Panc1 (cell line): Measurements from ENCODE around the gene TSC22D4. TPM values are rescaled to one million over a fixed set of nuclear protein-coding genes. Genes with fewer than 3 reads are reported as not detected.

Experiments used
- ATAC-seq: fragments of 200-7000 bp; cut with Tn5 transposase; 2 replicates; pipeline ENCODE4 v1.9.1; 2020; ENCODE audit warnings: mild to moderate bottlenecking, moderate library complexity
- BruUV-seq: library from RNA; stranded (reverse); fragments of 400-500 nt; replicated peaks from 2 replicates; lab custom pipeline; 2021; lab: Mats Ljungman, UMichigan
- CTCF ChIA-PET: fragments of 300-600 bp; sonication (Branson Sonifier 250); formaldehyde crosslinking; loops from one replicate; lab custom pipeline; 2022; ENCODE audit warnings: antibody characterized with exemption; lab: Charles Lee
- POLR2A ChIA-PET: fragments of 300-600 bp; sonication (Branson Sonifier 250); formaldehyde crosslinking; loops from one replicate; lab custom pipeline; 2022; ENCODE audit warnings: antibody characterized with exemption; lab: Charles Lee
- DNase-seq: peaks from one replicate; pipeline ENCODE4 v3.0.0-alpha.2; 2010; ENCODE audit warnings: low read depth, low spot score
- H3K27ac ChIP-seq: 2 replicates; pipeline ENCODE4 v1.5.1; 2011; ENCODE audit warnings: mild to moderate bottlenecking, low read length, inconsistent platforms
- H3K27me3 ChIP-seq: fragments of 200-500 bp; sonication (Bioruptor generic); 2 replicates; pipeline ENCODE4 v1.6.0; 2014; ENCODE audit warnings: low read length, inconsistent platforms; ENCODE audit not compliant: control insufficient read depth, insufficient read depth
- H3K36me3 ChIP-seq: fragments of 200-500 bp; sonication (Bioruptor generic); 2 replicates; pipeline ENCODE4 v1.5.1; 2014; ENCODE audit warnings: inconsistent platforms, mild to moderate bottlenecking, low read length, moderate library complexity; ENCODE audit not compliant: control insufficient read depth, insufficient read depth
- H3K4me1 ChIP-seq: 2 replicates; pipeline ENCODE4 v1.5.1; 2011; ENCODE audit warnings: inconsistent platforms, mild to moderate bottlenecking, low read length, moderate library complexity; ENCODE audit not compliant: control insufficient read depth, insufficient read depth
- H3K4me3 ChIP-seq, 2 experiments: 2 replicates each; pipeline ENCODE4 v1.5.1; 2011 to 2012; ENCODE audit warnings: low read depth in 2 of 2, low read length in 2 of 2, mild to moderate bottlenecking in 2 of 2, inconsistent platforms in 1 of 2, moderate library complexity in 1 of 2
- H3K9me3 ChIP-seq: fragments of 200-500 bp; sonication (Bioruptor generic); 2 replicates; pipeline ENCODE4 v1.5.1; 2014; ENCODE audit warnings: low read depth, mild to moderate bottlenecking, inconsistent platforms, low read length, moderate library complexity; ENCODE audit not compliant: control insufficient read depth, insufficient read depth
- POLR2AphosphoS5 ChIP-seq: IDR thresholded peaks from 2 replicates; pipeline ENCODE4 v1.6.1; 2012; ENCODE audit warnings: mild to moderate bottlenecking, low read depth, low read length, moderate library complexity
- SIN3A ChIP-seq: IDR thresholded peaks from 2 replicates; pipeline ENCODE4 v1.6.1; 2012; ENCODE audit warnings: low read depth, mild to moderate bottlenecking, low read length, moderate library complexity, borderline replicate concordance; ENCODE audit not compliant: insufficient read depth
- TCF7L2 ChIP-seq: IDR thresholded peaks from 2 replicates; pipeline ENCODE4 v1.6.1; 2011; ENCODE audit warnings: mild to moderate bottlenecking, low read depth, low read length, inconsistent platforms
- in situ Hi-C: cut with HindIII; loops from 2 replicates; pipeline ENCODE4 v1.10.0; 2016; ENCODE audit warnings: low sequenced_read_pairs, low pct_unique_long_range_greater_than_20kb
- intact Hi-C: fragments of 100-400 bp; cut with micrococcal nuclease; formaldehyde crosslinking; loops from one replicate; pipeline ENCODE4 v1.10.0; 2022; ENCODE audit not compliant: unreplicated experiment
- total RNA-seq: library from RNA; stranded (reverse); gene quantifications from one replicate; pipeline ENCODE4 v1.2.1, GENCODE V29; 2021; ENCODE audit not compliant: unreplicated experiment
- TF ChIP-seq, protein P1 (sequence below): fragments of 450-650 bp; IDR thresholded peaks from 2 replicates; pipeline ENCODE4 v1.5.1; 2017; ENCODE audit warnings: mild to moderate bottlenecking
- TF ChIP-seq, protein P2 (sequence below), 2 experiments: IDR thresholded peaks; 2 replicates each; pipeline ENCODE4 v1.6.1; 2011 to 2012; ENCODE audit warnings: low read depth in 2 of 2, control low read depth in 1 of 2, low read length in 1 of 2, mild to moderate bottlenecking in 1 of 2, moderate library complexity in 1 of 2; ENCODE audit not compliant: insufficient read depth in 1 of 2

Gene TSC22D4
- total RNA-seq, 1 experiment from 2014 or later, result 82.6 TPM

DNA sequence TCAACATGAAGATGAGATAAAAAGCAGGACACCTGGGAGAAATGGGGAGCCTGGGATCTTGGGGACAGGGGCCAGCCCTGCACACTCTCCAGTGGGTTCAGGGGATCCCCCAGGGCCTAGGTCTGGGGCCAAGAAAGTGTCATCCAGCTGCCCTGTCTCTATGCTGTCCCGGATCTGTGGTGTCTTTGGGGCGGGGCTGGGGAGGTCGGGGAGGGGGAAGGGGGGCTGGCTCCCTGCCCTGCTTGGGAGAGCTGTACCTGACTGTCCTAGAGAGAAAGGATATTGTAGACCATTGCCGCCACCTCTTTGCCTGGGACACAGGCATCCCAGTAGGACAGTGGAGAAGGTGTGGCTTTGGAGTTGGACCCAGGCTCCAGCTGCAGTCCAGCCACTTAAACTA is 8.0 kb downstream of the TSC22D4 start:
- intact Hi-C loops (no loop called here), in situ Hi-C loops (no loop called here)
- no peaks in the 10 kb centered on the region for H3K36me3 ChIP-seq
- BruUV-seq, result no TSS peak
- POLR2A ChIA-PET, result no interaction called here
- DNase-seq (no peak), ATAC-seq (no peak)
- CTCF ChIA-PET, result interaction anchor here (0.7 to 1.7 kb wide), 2 partner anchors 9 to 168 kb away, joined by 3 to 8 read pairs; no protein-coding TSS in a partner anchor
- no peak overlapping the region for H3K27ac ChIP-seq
- no peak overlapping the region for H3K4me3 ChIP-seq
- no peaks in the 10 kb centered on the region for H3K27me3 ChIP-seq
- TF ChIP-seq TCF7L2 (no peak), POLR2AphosphoS5 (no peak), SIN3A (no peak)
- TF ChIP-seq, protein P1, sequence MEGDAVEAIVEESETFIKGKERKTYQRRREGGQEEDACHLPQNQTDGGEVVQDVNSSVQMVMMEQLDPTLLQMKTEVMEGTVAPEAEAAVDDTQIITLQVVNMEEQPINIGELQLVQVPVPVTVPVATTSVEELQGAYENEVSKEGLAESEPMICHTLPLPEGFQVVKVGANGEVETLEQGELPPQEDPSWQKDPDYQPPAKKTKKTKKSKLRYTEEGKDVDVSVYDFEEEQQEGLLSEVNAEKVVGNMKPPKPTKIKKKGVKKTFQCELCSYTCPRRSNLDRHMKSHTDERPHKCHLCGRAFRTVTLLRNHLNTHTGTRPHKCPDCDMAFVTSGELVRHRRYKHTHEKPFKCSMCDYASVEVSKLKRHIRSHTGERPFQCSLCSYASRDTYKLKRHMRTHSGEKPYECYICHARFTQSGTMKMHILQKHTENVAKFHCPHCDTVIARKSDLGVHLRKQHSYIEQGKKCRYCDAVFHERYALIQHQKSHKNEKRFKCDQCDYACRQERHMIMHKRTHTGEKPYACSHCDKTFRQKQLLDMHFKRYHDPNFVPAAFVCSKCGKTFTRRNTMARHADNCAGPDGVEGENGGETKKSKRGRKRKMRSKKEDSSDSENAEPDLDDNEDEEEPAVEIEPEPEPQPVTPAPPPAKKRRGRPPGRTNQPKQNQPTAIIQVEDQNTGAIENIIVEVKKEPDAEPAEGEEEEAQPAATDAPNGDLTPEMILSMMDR, result no peak
- TF ChIP-seq, protein P2, sequence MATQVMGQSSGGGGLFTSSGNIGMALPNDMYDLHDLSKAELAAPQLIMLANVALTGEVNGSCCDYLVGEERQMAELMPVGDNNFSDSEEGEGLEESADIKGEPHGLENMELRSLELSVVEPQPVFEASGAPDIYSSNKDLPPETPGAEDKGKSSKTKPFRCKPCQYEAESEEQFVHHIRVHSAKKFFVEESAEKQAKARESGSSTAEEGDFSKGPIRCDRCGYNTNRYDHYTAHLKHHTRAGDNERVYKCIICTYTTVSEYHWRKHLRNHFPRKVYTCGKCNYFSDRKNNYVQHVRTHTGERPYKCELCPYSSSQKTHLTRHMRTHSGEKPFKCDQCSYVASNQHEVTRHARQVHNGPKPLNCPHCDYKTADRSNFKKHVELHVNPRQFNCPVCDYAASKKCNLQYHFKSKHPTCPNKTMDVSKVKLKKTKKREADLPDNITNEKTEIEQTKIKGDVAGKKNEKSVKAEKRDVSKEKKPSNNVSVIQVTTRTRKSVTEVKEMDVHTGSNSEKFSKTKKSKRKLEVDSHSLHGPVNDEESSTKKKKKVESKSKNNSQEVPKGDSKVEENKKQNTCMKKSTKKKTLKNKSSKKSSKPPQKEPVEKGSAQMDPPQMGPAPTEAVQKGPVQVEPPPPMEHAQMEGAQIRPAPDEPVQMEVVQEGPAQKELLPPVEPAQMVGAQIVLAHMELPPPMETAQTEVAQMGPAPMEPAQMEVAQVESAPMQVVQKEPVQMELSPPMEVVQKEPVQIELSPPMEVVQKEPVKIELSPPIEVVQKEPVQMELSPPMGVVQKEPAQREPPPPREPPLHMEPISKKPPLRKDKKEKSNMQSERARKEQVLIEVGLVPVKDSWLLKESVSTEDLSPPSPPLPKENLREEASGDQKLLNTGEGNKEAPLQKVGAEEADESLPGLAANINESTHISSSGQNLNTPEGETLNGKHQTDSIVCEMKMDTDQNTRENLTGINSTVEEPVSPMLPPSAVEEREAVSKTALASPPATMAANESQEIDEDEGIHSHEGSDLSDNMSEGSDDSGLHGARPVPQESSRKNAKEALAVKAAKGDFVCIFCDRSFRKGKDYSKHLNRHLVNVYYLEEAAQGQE (IDR thresholded peaks at IDR 0.05; ENCODE audit: insufficient read depth in 1 of 2, low read depth in 2 of 2, low read length in 1 of 2), result no peak
- H3K9me3 ChIP-seq, result no peaks in the 10 kb centered on the region
- peaks cover 27% of the 10 kb centered on the region for H3K4me1 ChIP-seq

DNA sequence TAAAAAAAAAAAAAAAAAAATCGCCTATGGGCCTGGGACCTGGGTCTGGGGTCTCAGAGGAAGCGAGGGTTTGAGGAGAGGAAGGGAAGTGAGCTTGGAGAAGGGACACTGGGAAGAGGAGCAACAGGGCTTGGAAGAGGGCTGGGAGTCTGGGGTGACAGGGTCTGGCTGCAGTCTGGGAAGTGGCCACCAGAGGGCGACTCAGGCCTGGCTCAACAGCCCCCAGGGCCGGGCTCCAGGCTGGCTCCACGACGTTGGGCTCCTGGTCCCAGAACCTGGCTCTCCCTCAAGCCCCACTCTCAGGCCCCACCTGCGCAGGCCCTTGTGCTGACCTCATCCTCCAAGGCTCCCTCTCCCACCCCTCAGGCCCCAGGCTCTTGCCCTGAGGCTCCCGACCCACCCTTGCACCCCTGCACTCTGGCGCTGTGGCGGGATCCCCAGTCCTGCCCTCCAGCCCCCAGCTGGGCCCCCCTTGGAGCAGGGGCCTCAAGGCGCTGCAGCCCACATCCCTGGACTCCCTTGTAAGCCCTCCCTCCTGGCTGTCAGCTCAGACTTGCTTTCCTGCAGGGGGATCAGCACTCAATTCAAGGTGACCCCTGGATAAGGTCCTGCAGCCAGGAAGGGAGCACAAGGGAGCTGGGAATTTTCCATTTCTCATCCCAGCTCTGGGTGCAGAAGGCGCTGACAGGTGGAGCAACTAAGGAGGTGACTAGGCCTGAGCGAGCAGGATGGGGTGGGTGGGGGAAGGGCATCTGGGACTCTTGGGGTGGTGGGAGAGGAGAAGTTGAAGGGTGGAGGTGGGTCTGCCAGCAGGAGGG is 9.6 kb downstream of the TSC22D4 start:
- POLR2A ChIA-PET, result interaction anchor here (0.6 to 0.7 kb wide), 5 partner anchors 14 to 126 kb away, joined by 5 to 23 read pairs (median 9); partner anchors contain the start of gene NYAP1
- Histone ChIP-seq H3K4me3 (no peak overlapping the region), H3K27ac (peak overlapping the region; percentile 65), H3K4me1 (peaks cover 18% of the 10 kb centered on the region), H3K27me3 (no peaks in the 10 kb centered on the region), H3K9me3 (no peaks in the 10 kb centered on the region), H3K36me3 (no peaks in the 10 kb centered on the region)
- in situ Hi-C loops (no loop called here), intact Hi-C loops (loop anchor here (1.0 kb wide), 1 partner anchor 90 kb away; no protein-coding TSS in a partner anchor)
- TF ChIP-seq TCF7L2 (no peak), SIN3A (no peak), POLR2AphosphoS5 (0 out of 2 replicates have a peak, but pooled peaks have one; percentile 23)
- TF ChIP-seq, protein P1, result peak; percentile 96
- TF ChIP-seq, protein P2 (IDR thresholded peaks at IDR 0.05; ENCODE audit: insufficient read depth in 1 of 2, low read depth in 2 of 2, low read length in 1 of 2), result no peak
- CTCF ChIA-PET, result interaction anchor here (0.6 to 1.7 kb wide), 15 partner anchors 9 to 437 kb away, joined by 3 to 12 read pairs (median 4); partner anchors contain the start of gene PPP1R35
- BruUV-seq, result no TSS peak
- ATAC-seq (peak; percentile 83), DNase-seq (peak; percentile 66)
